C1 segment of cervical spinal cord (tissue), 14 donors: Measurements from ENCODE around the gene IQSEC3.

ENCODE experiments used
- DNase-seq, 14 donors: peaks; one replicate each; lab custom pipeline; 2025; lab: John Stamatoyannopoulos, UW

IQSEC3 gene

DNA sequence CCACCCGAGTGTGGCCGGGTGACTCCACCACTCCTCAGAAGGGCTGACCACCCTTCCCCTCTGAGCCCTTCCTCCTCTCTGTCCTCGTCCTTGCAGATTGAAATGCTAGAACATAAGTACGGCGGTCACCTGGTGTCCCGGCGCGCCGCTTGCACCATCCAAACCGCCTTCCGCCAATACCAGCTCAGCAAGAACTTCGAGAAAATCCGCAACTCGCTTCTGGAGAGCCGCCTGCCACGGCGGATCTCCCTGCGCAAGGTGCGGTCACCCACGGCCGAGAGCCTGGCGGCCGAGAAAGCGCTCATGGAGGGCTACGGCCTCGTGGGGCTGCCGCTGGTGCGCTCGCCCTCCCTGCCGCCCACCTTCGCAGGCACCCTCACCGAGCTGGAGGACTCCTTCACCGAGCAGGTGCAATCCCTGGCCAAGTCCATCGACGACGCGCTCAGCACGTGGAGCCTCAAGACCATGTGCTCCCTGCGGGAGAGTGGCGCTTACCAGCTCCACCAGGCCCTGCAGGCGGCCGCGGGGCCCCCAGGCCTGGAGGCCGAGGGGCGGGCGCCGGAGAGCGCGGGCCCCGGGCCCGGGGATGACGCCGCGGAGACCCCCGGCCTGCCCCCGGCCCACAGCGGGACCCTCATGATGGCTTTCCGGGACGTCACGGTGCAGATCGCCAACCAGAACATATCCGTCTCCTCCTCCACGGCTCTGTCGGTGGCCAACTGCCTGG, 71.8 kb downstream of the IQSEC3 start:
- DNase-seq, result no peak

DNA sequence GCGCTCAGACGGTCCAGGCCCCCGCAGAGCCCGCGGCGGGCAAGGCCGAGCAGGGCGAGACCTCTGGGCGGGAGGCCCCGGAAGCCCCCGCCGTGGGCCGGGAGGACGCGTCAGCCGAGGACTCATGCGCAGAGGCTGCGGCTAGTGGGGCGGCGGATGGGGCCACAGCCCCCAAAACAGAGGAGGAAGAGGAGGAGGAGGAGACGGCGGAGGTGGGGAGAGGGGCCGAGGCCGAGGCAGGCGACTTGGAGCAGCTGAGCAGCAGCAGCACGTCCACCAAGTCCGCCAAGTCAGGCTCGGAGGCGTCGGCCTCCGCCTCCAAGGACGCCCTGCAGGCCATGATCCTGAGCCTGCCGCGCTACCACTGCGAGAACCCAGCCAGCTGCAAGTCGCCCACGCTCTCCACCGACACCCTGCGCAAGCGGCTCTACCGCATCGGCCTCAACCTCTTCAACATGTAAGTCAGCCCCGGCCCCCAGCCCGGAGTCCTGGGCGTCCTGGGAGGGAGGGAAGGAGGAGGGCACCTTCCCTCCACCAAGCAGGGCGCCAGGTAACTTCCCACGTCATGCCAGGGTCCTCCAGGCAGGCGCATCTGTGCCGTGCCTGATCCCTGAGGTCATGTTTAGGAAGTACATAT, 72.4 kb downstream of the IQSEC3 start:
- no peak for DNase-seq

GRCh38 chr12:139585-139984, 73.0 kb downstream of the IQSEC3 start:
- no peak for DNase-seq

DNA sequence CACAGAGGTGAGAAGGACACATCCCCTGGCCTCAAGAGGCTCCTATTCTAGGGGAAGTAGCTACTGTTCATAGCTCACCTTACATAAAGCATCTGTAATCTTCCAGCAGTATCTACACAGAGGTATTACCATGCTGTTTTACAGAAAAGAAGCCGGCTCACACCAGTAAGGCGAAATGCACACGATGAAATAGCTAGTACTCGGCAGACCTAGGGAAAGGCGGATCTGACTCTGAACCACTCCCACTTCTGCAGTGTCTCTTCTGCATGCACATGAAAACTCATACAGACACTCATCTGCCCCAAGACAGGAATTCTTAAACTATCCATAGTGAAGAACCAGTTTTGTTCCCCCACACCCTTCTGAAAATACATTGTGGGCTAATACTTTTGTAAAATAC, 73.6 kb downstream of the IQSEC3 start:
- no peak for DNase-seq

GRCh38 chr12:143964-144649, 77.5 kb downstream of the IQSEC3 start:
- peak in 1 of 14 donors; percentile 66 for DNase-seq

GRCh38 chr12:144650-145284, 78.2 kb downstream of the IQSEC3 start:
- no peak for DNase-seq

GRCh38 chr12:145369-145960, 78.9 kb downstream of the IQSEC3 start:
- DNase-seq, result peak in 1 of 14 donors; percentile 48

- no peak for DNase-seq
These were observed 80.7 kb downstream of the IQSEC3 start for GRCh38 chr12:147242-147641.

DNA sequence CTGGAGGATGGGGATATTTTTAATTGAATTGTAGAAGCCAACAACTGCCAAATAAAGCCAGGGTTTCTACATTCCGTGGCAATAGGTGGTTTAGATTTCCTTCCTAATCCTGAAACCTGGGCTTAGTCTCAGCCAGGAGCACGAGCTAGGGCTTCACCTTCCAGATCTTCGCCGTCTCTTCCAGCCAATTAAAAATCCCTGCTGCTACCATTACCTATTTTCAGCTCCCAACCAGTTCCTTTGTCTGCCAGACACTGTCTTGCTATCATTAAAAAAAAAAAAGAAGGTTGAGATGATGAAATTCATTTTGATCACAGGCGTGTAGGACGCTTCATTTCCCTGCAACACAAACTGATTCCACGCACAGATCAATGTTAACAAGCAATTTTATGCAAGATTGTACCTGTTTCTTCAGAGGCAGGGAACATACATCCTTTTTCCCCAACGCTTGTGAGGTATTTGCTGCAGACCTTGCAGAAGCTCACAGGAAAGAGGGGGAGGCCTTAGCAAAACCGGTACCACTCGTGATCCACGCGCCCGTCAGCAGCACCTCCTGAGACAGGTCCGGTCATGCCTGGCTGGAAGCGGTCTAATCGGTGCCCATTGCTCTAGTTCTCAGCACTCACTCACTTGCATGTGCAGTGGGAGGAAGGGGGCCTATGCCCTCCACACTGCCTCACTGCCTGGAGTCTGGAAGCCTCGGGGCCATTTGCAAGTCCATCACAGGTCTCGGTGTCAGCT, 82.3 kb downstream of the IQSEC3 start:
- DNase-seq, result peak in 1 of 14 donors; percentile 42

DNA sequence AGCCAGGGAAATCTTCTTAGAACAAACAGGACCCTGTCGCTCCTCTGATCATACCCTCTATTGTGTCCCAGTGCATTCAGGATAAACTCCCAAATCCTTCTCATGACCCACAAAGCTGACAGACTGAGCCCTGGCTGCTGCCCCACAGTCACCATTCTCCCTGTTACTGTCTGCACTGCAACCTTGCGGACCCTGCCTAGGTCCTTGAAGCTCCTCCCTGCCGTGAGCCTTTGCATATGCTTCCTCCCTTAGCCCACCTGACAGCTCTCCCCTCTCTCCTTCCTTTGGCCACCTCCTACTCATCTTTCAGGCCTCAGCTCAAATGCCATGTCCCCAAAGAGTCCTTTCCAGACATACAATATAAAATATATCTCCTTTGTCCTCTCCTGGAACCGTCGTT, 85.0 kb downstream of the IQSEC3 start:
- DNase-seq, result no peak

DNA sequence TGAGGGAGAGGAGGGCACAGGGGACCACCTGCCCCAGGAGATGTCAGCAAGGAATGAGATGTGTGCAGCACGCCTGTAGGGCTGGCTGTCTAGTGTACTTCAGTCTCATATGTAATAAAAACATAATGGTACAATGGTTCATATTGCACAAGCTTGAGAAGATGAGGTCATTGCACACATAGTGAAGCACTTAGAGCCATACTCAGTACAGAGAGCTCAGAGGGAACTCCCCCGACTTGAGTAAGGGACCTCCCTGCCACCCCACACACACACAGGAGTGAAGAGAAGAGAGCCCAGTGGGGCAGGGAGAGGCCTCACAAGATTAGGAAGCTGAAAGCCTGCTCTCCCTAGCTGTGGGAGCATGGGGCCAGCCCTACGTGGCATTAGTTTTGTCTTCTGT, 85.9 kb downstream of the IQSEC3 start:
- no peak for DNase-seq

DNA sequence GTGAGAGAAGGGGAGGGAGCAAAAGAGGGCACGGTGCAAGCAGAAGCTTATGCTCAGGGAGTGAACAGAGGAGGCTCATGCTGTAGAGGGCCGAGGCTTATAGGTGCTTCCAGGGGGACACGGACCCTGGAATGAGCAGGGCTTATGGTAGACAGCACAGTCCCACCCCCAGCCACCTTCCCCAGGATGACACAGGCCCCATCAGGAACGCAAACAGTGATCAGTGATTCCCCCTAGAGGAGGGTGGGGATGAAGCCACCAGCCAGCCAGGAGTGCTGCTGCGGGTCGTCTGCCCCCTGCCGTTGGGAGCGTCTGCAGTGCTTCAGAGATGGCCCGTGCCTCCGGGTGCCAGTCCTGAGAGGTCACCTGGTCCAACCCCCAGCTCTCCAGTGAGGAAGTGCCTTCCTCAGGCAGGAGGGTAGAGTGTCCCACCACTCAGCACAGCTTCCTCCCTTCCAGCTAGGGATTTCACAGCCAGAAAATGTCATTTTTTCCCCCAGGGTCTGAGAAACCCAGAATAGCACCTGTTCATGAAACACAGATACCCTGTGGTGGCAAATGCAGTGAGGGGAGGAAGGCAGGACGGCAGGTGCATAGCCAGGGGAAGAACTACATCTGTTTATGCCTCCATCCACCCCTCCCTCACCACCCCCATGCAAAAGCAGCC, 86.6 kb downstream of the IQSEC3 start:
- peak in 7 of 14 donors; percentile 10 to 39 (median 20) for DNase-seq

DNA sequence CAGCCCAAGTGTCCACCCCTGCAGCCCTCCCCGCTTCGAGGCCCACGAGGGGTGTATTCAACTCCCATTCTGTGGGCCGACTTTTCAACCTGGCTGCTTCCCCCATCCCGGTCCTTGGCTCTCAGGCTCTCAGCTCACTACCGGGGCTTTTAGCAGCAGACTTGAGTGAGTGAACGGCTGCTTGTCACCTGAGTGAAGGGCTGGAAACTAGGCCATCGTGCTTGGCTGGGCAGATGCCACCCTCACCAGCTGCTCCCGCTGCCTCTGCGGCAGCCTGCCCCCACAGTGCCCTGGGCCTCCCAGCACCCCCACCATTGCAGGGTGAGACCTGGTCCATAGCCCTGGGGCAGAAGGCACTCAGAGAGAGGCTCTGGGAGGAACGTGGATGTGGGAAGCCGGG, 87.5 kb downstream of the IQSEC3 start:
- DNase-seq, result peak in 1 of 14 donors; percentile 43

DNA sequence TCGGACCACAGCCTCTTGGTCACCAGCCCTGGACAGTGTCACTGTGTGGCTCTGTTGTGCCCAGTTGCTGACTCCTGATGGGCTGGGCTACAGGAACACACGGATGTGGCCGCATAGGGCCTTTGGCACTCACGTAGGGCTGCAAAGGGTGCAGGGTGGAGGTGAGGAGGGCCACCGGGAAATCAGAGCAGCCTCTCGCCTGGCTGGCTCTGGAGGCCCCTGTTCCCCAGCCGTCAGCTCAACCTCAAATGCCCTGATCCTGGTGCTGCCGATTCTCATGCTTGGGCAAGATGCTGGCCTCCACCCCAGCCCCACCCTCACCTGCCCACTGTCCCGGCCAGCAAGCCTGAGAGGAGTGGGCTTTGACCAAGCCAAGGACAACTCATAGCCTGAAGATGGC, 88.4 kb downstream of the IQSEC3 start:
- DNase-seq, result no peak

DNA sequence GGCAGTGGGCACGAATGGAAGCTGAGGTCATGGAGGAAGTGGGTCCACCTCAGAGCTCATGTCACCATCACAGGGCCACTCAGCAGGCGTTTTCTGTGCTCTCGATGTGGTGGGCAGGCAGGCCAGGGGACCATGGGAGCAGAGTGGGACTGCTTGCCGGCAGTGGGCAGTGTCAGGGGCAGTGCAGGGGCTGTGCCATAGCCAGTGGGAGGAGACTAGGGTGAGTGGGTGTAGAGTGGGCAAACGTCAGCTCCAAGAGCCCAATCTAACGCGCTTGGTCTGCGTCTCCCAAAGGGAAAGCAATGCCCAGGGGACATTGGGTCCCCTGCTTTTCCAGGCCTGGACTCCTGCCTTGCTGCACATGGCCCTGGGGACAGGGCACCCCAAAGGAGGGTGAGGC, 89.1 kb downstream of the IQSEC3 start:
- DNase-seq, result no peak

GRCh38 chr12:156945-157344, 90.4 kb downstream of the IQSEC3 start:
- DNase-seq, result no peak

GRCh38 chr12:157644-158043, 91.1 kb downstream of the IQSEC3 start:
- DNase-seq, result no peak

GRCh38 chr12:159156-159782, 92.7 kb downstream of the IQSEC3 start:
- DNase-seq, result no peak

DNA sequence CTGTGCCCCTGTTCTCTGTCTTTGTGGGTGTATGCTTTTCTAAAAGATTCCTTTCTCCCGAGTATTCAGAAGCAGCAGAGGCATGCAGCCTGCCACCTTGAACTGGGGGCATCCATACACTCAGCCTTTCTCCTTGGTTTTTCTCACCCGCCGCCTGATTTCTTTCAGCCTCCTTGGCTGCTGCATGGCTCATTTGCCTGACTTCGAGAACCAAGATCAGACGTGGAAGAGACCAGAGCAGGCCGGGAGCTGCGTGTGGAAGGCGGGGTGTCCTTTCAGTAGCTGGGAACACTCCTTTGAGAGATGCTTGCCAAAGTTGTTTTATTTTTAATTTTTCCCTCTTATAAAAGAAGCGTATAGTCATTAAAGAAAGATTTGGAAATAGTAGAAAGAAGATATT, 94.3 kb downstream of the IQSEC3 start:
- no peak for DNase-seq

DNA sequence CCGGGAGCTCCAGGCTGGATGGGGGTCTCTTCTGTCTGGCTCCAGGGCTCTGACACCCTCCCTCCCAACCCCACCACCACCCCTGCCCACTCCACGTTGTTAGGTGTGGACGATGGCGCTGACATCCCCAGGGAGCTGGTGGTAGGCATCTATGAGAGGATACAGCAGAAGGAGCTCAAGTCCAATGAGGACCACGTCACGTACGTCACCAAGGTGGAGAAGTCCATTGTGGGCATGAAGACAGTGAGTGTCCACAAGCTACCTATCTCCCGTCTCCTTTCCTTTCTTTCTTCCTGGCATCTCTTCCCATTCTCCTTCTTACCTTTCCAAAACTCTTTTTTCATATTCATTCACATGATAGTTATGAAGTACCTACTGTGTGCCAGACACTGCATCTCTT, 95.3 kb downstream of the IQSEC3 start:
- DNase-seq, result no peak
